HG03565 (cell line): ENCODE data around the gene ITGBL1.

Experiments used
- ATAC-seq: cut with Tn5 transposase; IDR thresholded peaks from one replicate; pipeline ENCODE4 v1.9.1; 2021; ENCODE audit warnings: mild to moderate bottlenecking, moderate library complexity; ENCODE audit not compliant: unreplicated experiment

ITGBL1 gene

DNA sequence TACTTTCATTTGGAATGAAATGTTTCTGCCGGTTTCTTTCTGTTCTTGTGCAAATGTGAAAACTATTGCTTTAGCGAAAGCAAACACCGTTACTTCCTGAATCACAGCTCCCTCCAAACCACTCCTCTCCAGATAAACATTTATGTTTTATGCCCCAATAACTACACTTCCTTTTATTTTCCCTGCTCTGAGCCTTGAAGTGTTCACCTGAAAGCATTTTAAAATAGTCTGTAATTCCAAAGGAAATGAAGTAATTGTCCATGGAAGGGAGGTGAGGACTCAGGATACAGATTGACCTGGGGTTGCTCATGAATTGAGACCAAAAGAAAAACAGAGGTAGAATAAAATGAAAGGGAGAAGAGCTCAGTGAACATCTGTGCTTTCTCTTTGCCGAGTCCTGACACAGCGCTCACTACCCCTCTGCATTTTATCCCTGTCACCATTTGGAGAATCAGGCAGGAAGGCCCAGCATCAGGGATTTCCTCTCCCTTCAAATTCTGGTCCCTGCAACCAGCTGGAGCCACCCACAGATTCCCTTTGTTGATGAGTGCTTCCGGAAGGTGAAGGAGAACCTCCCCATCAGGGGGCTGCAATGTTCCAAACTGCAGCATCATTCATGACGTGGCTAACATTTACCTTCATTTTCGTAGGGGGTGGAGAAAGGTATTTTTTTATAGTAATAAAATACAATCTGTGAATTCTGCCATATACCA lies 171.9 kb downstream of the ITGBL1 start:
- no peak for ATAC-seq

DNA sequence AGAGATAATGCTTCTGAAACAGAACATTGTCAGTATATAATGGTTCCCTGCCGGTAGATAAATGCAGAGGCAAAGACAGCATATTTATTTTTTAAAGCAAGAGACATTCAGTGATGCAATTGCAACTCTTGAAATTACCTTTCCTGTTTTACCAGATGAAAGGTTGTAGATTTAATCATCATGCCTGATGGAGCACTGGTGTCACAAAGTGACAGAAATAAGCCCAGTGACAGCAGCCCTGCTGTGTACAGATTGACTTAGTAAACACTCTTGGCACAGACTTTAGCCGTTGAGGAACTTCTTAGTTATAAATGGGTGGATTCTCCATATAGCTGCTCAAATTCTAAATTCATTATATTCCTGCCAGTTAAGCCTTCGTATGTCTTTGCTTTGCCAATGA lies 172.5 kb downstream of the ITGBL1 start:
- no peak for ATAC-seq

DNA sequence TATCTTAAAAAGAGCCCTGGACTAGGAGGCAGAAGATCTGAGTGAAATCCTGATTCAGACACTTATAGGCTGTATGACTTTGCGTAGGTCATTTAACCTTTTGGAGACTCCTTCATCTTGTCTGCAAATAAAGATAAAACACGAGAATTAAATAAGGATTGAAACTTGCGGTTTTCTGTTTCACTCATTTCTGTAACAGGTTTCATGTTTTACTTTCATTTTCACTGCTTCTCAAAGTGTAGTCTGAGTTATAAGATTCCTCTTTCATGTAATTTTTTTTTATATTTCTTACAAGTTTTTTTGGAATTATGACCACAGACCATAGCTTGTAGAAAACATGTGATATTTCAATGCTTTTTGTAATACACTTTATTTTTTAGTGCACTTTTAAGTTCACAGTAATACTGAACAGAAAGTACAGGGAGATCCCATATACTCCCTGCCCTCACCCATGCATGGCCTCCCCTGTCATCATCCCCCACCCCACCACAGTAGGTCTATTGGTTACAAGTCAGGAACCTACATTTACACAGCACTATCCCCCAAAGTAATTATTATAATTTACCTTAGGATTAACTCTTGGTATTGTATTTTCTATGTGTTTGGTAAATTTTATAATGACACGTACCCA lies 174.6 kb downstream of the ITGBL1 start:
- ATAC-seq, result peak; percentile 91

DNA sequence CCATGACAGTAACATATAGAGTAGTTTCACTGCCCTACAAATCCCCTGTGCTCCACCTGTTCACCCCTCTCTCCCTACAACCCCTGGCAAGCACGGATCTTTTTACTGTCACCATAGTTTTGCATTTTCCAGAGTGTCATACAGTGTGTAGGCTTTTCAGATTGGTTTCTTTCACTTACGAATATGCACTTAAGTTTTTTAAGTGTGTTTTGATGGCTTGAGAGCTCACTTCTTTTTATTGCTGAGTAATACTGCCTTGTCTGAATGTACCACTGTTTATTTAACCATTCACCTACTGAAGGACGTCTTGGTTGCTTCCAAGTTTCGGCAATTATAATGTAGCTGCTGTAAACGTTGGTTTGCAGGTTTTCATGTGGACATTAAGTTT lies 175.1 kb downstream of the ITGBL1 start:
- ATAC-seq, result peak; percentile 24

GRCh38 chr13:101628900-101629299 lies 176.4 kb downstream of the ITGBL1 start:
- ATAC-seq, result no peak

DNA sequence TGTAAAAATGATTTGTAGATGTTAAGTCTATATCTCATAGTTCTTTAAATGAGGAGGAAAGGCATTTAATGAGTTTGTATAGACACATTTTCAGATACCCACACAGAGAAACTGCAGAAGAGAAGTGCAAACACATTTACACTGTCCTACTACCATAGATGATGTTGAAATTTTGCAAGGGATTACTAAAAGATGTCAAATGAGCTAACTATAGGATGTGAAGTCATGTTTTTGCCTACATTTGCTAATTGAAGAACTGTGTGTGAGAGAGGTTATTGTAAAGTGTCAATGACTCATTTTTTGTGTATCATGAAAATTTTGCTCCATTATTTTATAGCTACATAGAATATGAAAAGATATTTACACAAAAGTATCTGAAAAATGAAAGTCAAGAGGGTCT lies 178.9 kb downstream of the ITGBL1 start:
- ATAC-seq, result no peak

GRCh38 chr13:101634142-101634541 lies 181.7 kb downstream of the ITGBL1 start:
- ATAC-seq, result no peak

DNA sequence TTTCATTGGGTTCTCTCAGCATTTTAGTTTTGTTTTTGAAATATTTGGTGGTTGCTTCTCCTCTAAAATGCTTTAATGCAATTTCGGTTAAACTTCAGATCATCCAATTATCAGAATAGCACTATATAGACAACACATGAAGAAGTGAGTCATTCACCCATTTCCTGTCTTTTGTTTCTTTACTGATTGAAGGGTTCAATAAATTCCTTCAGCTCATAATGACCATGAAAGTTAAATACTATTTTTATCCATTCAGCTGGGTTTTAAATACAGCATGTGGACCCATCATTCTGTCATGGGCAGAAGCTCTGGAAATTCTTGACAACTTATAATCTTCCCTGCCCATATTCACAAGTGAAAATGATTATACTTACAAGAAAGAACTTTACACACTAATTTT lies 187.2 kb downstream of the ITGBL1 start:
- ATAC-seq, result no peak

DNA sequence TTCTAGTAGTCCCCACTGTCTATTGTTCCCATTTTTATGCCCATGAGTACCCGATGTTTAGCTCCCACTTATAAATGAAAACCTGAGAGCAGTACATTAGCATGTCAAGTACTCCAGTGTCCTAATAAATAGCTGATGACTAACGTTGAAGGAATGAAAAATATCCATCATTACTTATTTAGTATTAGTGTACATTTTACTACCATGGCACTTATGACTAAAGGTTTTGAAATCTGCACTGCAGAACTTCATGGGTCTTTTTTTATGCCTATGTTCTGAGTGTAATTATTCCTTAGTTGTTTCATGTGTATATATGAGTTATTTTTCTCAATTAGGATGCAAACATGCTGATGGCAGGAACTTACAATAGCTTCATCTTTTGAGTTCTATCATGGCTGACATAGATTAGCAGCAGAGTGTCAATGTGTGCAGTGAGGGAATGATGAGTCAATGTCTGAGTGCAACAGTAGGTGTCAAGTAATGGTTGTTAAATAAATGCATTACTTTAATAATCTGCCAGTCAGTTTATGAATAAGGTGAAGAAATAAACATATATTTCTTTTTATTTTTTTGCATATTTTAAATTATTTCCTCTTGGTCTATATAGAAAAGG lies 188.4 kb downstream of the ITGBL1 start:
- no peak for ATAC-seq

DNA sequence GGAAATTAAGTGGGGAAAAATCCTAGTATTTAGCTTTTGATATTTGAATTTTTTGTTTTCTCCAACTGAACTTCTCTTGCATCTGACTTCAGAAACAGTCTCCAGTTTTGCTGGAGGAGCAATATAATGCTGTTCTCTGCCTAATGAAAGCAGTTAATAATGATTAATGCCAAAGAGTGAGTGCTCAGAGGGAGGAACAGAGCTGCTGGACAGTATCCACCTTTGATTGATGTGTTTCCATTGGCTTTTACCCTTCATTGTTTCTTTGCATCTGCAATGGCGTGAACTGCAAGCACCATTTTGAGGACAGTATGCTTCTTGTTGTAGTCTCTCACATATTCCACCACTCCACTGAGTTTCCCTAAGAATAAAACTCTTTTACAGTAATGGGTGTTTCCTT lies 193.4 kb downstream of the ITGBL1 start:
- ATAC-seq, result no peak

DNA sequence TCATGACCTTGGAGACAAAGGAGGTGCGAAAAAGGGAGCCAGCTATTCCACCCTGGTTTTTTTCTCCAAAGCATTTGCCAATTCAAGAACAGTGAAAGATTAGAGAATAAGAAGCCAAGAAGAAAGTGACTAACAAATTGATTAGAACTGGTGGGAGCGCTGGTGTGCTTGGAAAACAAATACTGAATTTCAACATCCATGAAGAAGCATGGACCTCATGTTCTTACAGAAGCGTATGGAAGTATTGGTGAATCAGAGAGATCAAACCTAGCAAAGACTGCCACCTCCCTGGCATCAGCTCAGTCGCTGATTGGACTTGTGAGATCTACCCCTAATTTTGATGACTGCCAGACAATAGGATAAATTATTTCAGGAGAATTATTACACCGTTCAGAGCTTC lies 195.3 kb downstream of the ITGBL1 start:
- ATAC-seq, result no peak

- ATAC-seq, result no peak
Observed at GRCh38 chr13:101648766-101649487, 196.5 kb downstream of the ITGBL1 start.

GRCh38 chr13:101649488-101650126 lies 197.1 kb downstream of the ITGBL1 start:
- no peak for ATAC-seq

- ATAC-seq, result no peak
Observed at GRCh38 chr13:101654883-101655282, 202.4 kb downstream of the ITGBL1 start.

DNA sequence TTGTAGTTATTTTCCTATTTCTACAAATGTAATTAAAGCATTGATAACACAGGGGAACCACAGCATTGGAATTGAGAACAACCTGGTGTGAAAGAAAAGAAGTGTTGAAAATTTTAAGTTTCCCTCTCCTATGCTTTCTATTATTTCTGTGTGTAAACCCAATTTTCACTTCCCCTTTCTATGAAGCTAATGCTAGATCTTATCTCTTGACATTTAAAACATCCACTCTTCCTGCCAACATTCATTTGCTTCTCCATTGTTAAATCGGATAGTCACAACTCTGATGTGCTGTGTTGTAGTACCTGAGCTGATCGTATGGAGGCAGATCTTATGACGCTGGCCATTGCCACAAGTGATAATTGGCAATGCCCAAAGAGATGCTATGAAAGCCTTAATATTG lies 203.0 kb downstream of the ITGBL1 start:
- ATAC-seq, result peak; percentile 91

- no peak for ATAC-seq
Observed at GRCh38 chr13:101660711-101661110, 208.2 kb downstream of the ITGBL1 start.

- no peak for ATAC-seq
Observed at GRCh38 chr13:101661839-101662238, 209.4 kb downstream of the ITGBL1 start.

GRCh38 chr13:101673360-101674105 lies 221.1 kb downstream of the ITGBL1 start:
- no peak for ATAC-seq

DNA sequence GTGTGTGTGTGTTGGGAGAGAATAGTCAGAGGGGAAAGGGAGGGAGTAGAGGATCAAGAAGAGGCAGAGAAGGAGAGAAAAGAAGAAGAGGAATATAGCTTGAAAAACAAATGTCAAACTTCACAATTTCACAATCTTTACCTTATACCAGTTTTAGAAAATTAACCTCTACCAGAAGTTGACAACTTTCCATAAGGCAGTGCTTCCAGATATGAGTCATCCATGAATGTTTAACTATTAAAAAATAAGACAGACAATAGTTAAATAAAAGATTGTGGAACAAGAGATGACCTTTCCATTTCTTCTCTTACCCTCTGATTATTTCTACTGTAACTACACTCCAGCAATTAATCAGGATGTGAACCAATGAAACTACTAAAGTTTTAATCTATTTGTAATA lies 229.4 kb downstream of the ITGBL1 start:
- no peak for ATAC-seq

DNA sequence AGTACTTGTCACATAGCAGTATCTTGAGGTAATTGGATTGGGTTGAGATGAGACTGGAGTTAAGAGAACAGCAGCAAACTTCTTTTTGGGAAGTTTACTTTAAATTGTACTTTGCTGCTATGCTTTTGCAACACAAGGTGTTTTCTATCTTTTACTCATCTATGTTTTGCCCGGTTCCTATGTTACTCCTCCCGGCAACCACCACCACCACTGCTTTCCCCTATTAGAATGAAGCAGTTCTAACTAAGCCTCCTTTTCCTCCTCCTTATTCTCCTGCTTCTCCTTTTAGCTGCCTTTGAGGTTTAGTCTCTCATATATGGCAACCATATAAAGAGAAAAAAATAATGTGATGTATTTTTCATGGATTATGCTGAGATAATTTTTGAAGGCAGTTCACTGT lies 233.5 kb downstream of the ITGBL1 start:
- ATAC-seq, result no peak

GRCh38 chr13:101690871-101691270 lies 238.4 kb downstream of the ITGBL1 start:
- ATAC-seq, result no peak
